ENCODE data around the gene CCDC12. TPM values are rescaled to one million over a fixed set of nuclear protein-coding genes. Genes with fewer than 3 reads are reported as not detected.

The CCDC12 gene
- total RNA-seq, 4 donors from 2014 or later: 30.8 to 61.5 (median 45.4) TPM

GRCh38 chr3:46942481-46943236 lies 33.9 kb downstream of the CCDC12 start:
- DNase-seq (ENCODE audit: low spot score): no peak
- ATAC-seq (ENCODE audit: low FRiP score): no peak
- no peak for TF ChIP-seq CTCF (IDR thresholded peaks at IDR 0.05)

- DNase-seq (ENCODE audit: low spot score) (no peak), ATAC-seq (ENCODE audit: low FRiP score) (no peak)
These were observed 34.5 kb downstream of the CCDC12 start for GRCh38 chr3:46942076-46942475.

GRCh38 chr3:46939578-46940445 lies 36.7 kb downstream of the CCDC12 start:
- ATAC-seq (ENCODE audit: low FRiP score): no peak
- DNase-seq (ENCODE audit: low spot score): no peak
- no peak for TF ChIP-seq CTCF (IDR thresholded peaks at IDR 0.05)

More at GRCh38 chr3:46942076-46942475, 34.5 kb downstream of the CCDC12 start:
- TF ChIP-seq CTCF (IDR thresholded peaks at IDR 0.05): no peak

GRCh38 chr3:46938118-46938517 lies 38.4 kb downstream of the CCDC12 start:
- TF ChIP-seq CTCF (IDR thresholded peaks at IDR 0.05): no peak
- no peak for DNase-seq (ENCODE audit: low spot score)
- no peak for ATAC-seq (ENCODE audit: low FRiP score)

- DNase-seq (ENCODE audit: low spot score): no peak
- ATAC-seq (ENCODE audit: low FRiP score): no peak
- TF ChIP-seq CTCF (IDR thresholded peaks at IDR 0.05): no peak
These were observed 39.8 kb downstream of the CCDC12 start for GRCh38 chr3:46936733-46937250.

- DNase-seq (ENCODE audit: low spot score): no peak
- no peak for ATAC-seq (ENCODE audit: low FRiP score)
- no peak for TF ChIP-seq CTCF (IDR thresholded peaks at IDR 0.05)
These were observed 40.5 kb downstream of the CCDC12 start for GRCh38 chr3:46935989-46936558.
